ENCODE data around the gene MYO1B.
A peak's percentile ranks its signal among the peaks of the same experiment; 100 is the strongest.

The MYO1B gene

DNA sequence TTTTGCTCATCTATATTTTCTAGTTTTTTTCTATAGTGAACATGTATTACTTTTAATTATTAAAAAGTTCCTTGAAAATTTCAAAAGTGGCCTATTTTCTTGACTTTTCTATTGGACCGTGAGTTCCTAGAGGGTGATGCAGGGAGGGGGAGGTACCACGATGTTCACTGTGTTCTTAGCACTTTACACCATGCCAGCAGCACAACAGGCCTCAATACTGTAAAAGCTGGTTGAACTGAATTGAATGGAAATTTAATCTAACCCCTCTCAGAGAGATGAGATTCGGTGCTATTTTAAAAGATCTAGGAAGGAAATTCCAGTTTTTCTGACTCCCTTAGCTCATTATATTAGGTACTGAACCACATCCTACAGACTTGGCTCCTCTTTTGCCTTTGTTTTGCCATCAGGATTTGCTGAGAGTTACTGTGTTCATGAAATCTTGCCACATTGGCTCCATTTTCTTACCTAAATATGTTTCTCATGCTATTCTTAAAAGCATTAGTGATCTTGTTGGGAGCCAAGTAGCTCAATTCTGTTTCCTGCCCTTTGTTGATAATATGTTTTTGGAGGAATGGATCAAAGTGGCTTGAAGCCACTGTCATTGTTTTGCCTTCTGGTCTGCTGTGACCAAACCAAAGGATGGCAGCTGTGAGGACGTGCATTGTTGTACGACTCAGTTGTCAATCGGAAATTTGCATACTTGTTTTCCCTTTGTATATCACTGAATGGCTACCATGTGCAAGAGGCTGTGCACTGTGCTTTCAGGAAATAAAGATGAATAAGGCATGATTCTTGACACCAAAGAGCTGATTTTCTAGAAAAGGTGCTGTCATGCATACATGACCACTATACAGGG is 25.3 kb downstream of the MYO1B start:
- no peak overlapping the region for H3K4me3 ChIP-seq (ENCODE audit: insufficient read depth, low read depth, low read length)

DNA sequence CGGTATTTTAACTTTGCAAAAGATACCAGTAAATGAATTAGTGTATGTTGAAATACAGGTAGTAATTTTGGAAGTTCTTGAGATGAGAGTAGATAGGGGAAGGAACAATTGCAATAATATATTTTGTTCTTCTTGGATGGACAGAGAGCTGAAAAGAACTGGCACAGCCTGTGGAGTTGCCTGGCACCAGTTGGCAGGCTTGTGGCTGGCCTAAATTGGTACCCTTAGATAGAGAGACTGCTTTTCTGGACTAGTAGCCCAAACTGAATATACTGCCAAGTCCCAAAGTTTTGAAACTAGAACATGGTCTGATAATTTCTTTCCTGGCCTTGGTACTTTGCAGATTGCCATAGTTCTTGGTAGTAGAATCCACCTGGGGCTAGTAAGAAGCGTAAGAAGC is 26.9 kb downstream of the MYO1B start:
- no peaks in the 10 kb centered on the region for H3K9me3 ChIP-seq (ENCODE audit: control insufficient read depth, low read length)
- H3K36me3 ChIP-seq (ENCODE audit: control insufficient read depth, insufficient read depth, low read length) = no peaks in the 10 kb centered on the region
- H3K27ac ChIP-seq (ENCODE audit: insufficient read depth, low read depth, low read length, poor library complexity, severe bottlenecking) = no peak overlapping the region
- no peaks in the 10 kb centered on the region for H3K27me3 ChIP-seq (ENCODE audit: control insufficient read depth, insufficient read depth, low read length, poor library complexity, severe bottlenecking)
- H3K4me3 ChIP-seq (ENCODE audit: insufficient read depth, low read depth, low read length) = no peak overlapping the region
- 96 to 97% methylated on average over 2 of the region's 2 CpGs for WGBS, 2 experiments
- peaks cover 10% of the 10 kb centered on the region for H3K4me1 ChIP-seq (ENCODE audit: control insufficient read depth, insufficient read depth, low read length)

More for the DNA sequence above, 25.3 kb downstream of the MYO1B start:
- Histone ChIP-seq H3K27ac (ENCODE audit: insufficient read depth, low read depth, low read length, poor library complexity, severe bottlenecking) (peak overlapping the region; percentile 76), H3K27me3 (ENCODE audit: control insufficient read depth, insufficient read depth, low read length, poor library complexity, severe bottlenecking) (no peaks in the 10 kb centered on the region), H3K9me3 (ENCODE audit: control insufficient read depth, low read length) (no peaks in the 10 kb centered on the region), H3K4me1 (ENCODE audit: control insufficient read depth, insufficient read depth, low read length) (peaks cover 10% of the 10 kb centered on the region), H3K36me3 (ENCODE audit: control insufficient read depth, insufficient read depth, low read length) (no peaks in the 10 kb centered on the region)
- WGBS, 2 experiments = 58 to 66% methylated on average over 6 of the region's 6 CpGs

DNA sequence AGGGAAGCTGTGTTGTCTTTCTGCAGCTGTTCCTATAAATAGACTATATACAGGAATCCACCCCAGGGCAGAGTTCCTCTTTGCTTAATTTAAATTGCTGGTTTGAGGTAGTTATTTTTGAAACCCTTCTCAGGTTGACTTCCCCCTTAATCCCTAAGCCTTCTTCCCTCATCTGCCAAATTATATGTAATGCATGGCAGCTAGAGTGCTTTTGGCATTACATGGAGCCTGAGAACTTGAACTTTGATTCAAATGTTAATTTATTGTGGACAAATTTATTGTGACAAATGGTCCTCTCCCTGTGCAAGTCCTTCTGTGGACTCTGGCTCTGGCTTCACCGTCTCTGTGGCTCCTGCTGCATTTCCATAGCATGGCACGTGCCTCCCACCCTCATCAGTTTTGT is 29.2 kb downstream of the MYO1B start:
- 87 to 96% methylated on average over 2 of the region's 2 CpGs for WGBS, 2 experiments
- Histone ChIP-seq H3K36me3 (ENCODE audit: control insufficient read depth, insufficient read depth, low read length) (no peaks in the 10 kb centered on the region), H3K4me1 (ENCODE audit: control insufficient read depth, insufficient read depth, low read length) (peaks cover 10% of the 10 kb centered on the region), H3K27me3 (ENCODE audit: control insufficient read depth, insufficient read depth, low read length, poor library complexity, severe bottlenecking) (no peaks in the 10 kb centered on the region), H3K9me3 (ENCODE audit: control insufficient read depth, low read length) (no peaks in the 10 kb centered on the region), H3K27ac (ENCODE audit: insufficient read depth, low read depth, low read length, poor library complexity, severe bottlenecking) (no peak overlapping the region), H3K4me3 (ENCODE audit: insufficient read depth, low read depth, low read length) (no peak overlapping the region)

DNA sequence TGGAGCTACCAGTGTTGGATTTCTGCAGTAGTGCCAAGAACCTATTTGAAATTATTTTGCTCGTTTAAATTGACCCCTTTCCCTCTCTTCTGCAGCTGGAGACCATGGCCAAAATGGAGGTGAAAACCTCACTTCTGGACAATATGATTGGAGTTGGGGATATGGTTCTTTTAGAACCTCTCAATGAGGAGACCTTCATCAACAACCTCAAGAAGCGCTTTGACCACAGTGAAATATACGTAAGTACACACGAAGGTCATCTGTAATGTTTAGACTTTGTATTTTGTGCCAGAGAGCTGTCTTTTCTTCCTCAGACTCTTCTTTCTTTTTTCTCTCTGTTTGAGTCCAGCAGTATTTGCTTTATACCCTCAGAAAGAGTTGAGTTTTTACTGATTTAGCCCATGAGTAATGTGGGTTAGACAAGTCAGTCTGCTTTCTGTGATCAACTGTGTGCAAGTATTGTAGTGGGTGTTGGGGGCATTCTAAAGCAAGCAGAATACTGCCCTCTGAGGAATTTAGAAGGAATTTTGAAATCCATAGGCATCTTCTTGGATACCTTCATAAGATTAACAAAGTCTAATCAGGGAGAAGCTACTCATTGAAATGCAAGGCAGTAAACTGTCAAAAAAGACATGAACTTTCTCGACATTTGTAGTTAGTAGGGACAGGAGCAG is 31.7 kb downstream of the MYO1B start:
- Histone ChIP-seq H3K9me3 (ENCODE audit: control insufficient read depth, low read length) (no peaks in the 10 kb centered on the region), H3K27ac (ENCODE audit: insufficient read depth, low read depth, low read length, poor library complexity, severe bottlenecking) (no peak overlapping the region), H3K4me1 (ENCODE audit: control insufficient read depth, insufficient read depth, low read length) (no peaks in the 10 kb centered on the region), H3K4me3 (ENCODE audit: insufficient read depth, low read depth, low read length) (no peak overlapping the region), H3K27me3 (ENCODE audit: control insufficient read depth, insufficient read depth, low read length, poor library complexity, severe bottlenecking) (no peaks in the 10 kb centered on the region), H3K36me3 (ENCODE audit: control insufficient read depth, insufficient read depth, low read length) (no peaks in the 10 kb centered on the region)
- 94 to 96% methylated on average over 5 of the region's 5 CpGs for WGBS, 2 experiments

DNA sequence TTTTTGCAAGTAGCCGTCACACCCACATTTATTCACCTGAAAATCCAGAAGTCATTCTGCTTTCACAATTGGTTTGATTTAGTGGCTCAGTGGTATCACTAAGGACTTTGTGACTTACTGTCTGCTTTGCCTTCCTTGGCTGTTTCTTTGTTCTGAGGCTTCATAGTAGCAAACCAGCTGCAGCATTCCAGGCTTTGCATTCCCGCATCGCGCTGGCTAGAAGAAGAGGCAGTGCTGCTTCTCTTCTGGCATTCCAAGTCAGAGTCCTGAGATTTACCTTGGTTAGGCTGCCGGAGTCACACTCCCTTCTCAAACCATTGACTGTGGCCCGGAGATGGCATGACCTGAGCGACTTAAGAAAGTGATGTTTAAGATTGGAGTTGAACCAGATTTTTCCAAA is 35.1 kb downstream of the MYO1B start:
- H3K4me1 ChIP-seq (ENCODE audit: control insufficient read depth, insufficient read depth, low read length) = no peaks in the 10 kb centered on the region
- H3K4me3 ChIP-seq (ENCODE audit: insufficient read depth, low read depth, low read length) = no peak overlapping the region
- no peaks in the 10 kb centered on the region for H3K9me3 ChIP-seq (ENCODE audit: control insufficient read depth, low read length)
- H3K27ac ChIP-seq (ENCODE audit: insufficient read depth, low read depth, low read length, poor library complexity, severe bottlenecking) = peak overlapping the region; percentile 85
- no peaks in the 10 kb centered on the region for H3K27me3 ChIP-seq (ENCODE audit: control insufficient read depth, insufficient read depth, low read length, poor library complexity, severe bottlenecking)
- WGBS, 2 experiments = 63 to 69% methylated on average over 5 to 7 of the region's 7 CpGs
- no peaks in the 10 kb centered on the region for H3K36me3 ChIP-seq (ENCODE audit: control insufficient read depth, insufficient read depth, low read length)

DNA sequence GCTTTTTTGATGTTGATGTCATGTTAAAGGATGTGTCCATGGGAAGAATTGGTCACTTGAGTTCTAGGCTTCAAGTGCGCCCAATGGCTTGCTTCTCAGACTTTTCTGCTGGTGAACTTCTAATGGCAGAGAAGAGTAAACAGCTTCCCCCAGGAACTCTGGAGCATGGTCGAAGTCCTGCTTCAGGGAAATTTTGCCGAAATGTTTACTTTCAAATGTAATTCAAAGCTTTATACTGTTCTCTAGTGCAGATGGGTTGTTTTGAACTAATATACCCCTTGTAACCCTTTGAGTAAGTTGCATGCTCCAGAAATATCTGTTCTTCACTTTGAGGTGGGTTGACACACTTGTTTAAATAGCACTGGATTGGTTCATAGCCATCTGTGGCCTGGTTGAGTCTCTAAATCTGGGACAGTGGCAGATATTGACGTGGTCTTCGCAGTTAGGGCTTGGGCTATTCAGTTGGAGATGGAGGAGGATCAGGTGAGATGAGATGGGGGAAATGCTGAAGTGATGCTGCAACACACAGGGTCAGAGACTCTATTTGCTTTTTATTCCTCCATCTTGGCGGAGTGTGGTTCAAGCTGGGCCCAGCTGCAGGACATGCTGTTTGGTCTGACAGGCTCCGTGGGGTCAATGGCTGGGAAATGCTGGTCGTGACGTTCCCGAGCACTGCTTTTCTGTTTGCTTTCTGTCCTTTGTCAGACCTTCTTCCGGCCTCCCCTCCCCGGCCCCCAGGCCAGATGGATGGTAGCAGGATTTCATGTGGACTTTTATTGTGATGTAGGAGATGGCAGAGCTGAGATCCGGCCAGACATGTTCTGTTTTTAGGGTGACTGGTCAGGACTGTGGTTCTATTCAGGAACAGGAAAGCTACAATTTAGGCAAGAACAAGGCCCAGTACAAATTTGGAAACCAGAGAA is 35.9 kb downstream of the MYO1B start:
- Histone ChIP-seq H3K27me3 (ENCODE audit: control insufficient read depth, insufficient read depth, low read length, poor library complexity, severe bottlenecking) (no peaks in the 10 kb centered on the region), H3K36me3 (ENCODE audit: control insufficient read depth, insufficient read depth, low read length) (no peaks in the 10 kb centered on the region), H3K4me3 (ENCODE audit: insufficient read depth, low read depth, low read length) (no peak overlapping the region), H3K27ac (ENCODE audit: insufficient read depth, low read depth, low read length, poor library complexity, severe bottlenecking) (no peak overlapping the region), H3K4me1 (ENCODE audit: control insufficient read depth, insufficient read depth, low read length) (no peaks in the 10 kb centered on the region), H3K9me3 (ENCODE audit: control insufficient read depth, low read length) (no peaks in the 10 kb centered on the region)
- 92 to 93% methylated on average over 13 of the region's 13 CpGs for WGBS, 2 experiments

DNA sequence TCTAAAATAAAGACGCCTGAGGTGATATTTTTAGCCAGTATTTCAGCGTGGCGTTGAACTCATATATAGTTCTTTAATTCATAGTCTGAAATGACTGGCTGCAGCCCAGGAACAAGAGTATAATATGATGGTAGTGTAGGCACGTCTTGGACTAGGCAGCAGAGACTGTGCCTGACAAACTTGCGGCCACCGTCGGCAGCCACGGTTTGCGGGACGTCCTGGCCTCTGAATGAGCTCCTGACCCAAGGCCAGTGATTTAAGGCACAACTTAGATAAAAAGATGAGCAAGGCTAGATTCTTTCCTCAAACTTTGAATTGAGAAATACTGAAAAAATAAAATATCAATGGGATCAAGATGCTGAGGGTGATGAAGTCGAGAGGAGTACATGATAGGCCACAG is 40.0 kb downstream of the MYO1B start:
- no peak overlapping the region for H3K27ac ChIP-seq (ENCODE audit: insufficient read depth, low read depth, low read length, poor library complexity, severe bottlenecking)
- 96% methylated on average over 11 of the region's 11 CpGs for WGBS, 2 experiments
- H3K4me1 ChIP-seq (ENCODE audit: control insufficient read depth, insufficient read depth, low read length) = no peaks in the 10 kb centered on the region
- H3K27me3 ChIP-seq (ENCODE audit: control insufficient read depth, insufficient read depth, low read length, poor library complexity, severe bottlenecking) = no peaks in the 10 kb centered on the region
- no peaks in the 10 kb centered on the region for H3K9me3 ChIP-seq (ENCODE audit: control insufficient read depth, low read length)
- H3K4me3 ChIP-seq (ENCODE audit: insufficient read depth, low read depth, low read length) = no peak overlapping the region
- no peaks in the 10 kb centered on the region for H3K36me3 ChIP-seq (ENCODE audit: control insufficient read depth, insufficient read depth, low read length)

DNA sequence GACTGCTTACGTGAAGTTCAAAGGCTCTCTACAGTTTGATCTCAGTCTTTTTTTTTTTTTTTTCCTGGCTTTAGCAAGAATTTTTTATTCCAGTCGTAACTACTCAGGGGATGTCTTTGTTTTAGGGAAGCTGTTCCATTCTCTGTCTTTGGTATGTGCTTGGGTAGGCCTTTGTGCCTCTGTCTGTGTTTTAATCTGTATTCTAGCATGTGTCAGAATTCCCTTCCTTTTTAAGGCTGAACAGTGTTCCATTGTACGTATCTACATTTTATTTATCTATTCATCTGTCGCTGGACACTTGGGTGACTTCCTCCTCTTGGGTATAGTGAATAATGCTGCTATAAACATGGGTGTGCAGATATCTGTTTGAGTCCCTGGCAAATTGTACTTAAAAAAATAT is 42.6 kb downstream of the MYO1B start:
- Histone ChIP-seq H3K4me3 (ENCODE audit: insufficient read depth, low read depth, low read length) (no peak overlapping the region), H3K27ac (ENCODE audit: insufficient read depth, low read depth, low read length, poor library complexity, severe bottlenecking) (no peak overlapping the region), H3K9me3 (ENCODE audit: control insufficient read depth, low read length) (no peaks in the 10 kb centered on the region), H3K4me1 (ENCODE audit: control insufficient read depth, insufficient read depth, low read length) (no peaks in the 10 kb centered on the region), H3K27me3 (ENCODE audit: control insufficient read depth, insufficient read depth, low read length, poor library complexity, severe bottlenecking) (no peaks in the 10 kb centered on the region), H3K36me3 (ENCODE audit: control insufficient read depth, insufficient read depth, low read length) (no peaks in the 10 kb centered on the region)
- WGBS, 2 experiments = 94 to 95% methylated on average over 3 to 4 of the region's 4 CpGs

- 77 to 80% methylated on average over 5 to 7 of the region's 7 CpGs for WGBS, 2 experiments
- Histone ChIP-seq H3K9me3 (ENCODE audit: control insufficient read depth, low read length) (no peaks in the 10 kb centered on the region), H3K27ac (ENCODE audit: insufficient read depth, low read depth, low read length, poor library complexity, severe bottlenecking) (no peak overlapping the region), H3K4me3 (ENCODE audit: insufficient read depth, low read depth, low read length) (no peak overlapping the region), H3K36me3 (ENCODE audit: control insufficient read depth, insufficient read depth, low read length) (no peaks in the 10 kb centered on the region), H3K4me1 (ENCODE audit: control insufficient read depth, insufficient read depth, low read length) (no peaks in the 10 kb centered on the region), H3K27me3 (ENCODE audit: control insufficient read depth, insufficient read depth, low read length, poor library complexity, severe bottlenecking) (no peaks in the 10 kb centered on the region)
Measured at GRCh38 chr2:191289049-191289448, 43.8 kb downstream of the MYO1B start.

GRCh38 chr2:191291471-191291870 is 46.3 kb downstream of the MYO1B start:
- no peaks in the 10 kb centered on the region for H3K9me3 ChIP-seq (ENCODE audit: control insufficient read depth, low read length)
- WGBS, 2 experiments = 72 to 88% methylated on average over 2 of the region's 2 CpGs
- H3K4me1 ChIP-seq (ENCODE audit: control insufficient read depth, insufficient read depth, low read length) = no peaks in the 10 kb centered on the region
- no peaks in the 10 kb centered on the region for H3K27me3 ChIP-seq (ENCODE audit: control insufficient read depth, insufficient read depth, low read length, poor library complexity, severe bottlenecking)
- no peak overlapping the region for H3K27ac ChIP-seq (ENCODE audit: insufficient read depth, low read depth, low read length, poor library complexity, severe bottlenecking)
- no peaks in the 10 kb centered on the region for H3K36me3 ChIP-seq (ENCODE audit: control insufficient read depth, insufficient read depth, low read length)
- H3K4me3 ChIP-seq (ENCODE audit: insufficient read depth, low read depth, low read length) = no peak overlapping the region

Data from ectodermal cell (in vitro differentiated cells).